RWPE1 (cell line): ENCODE measurements around the gene LIPC.

ENCODE experiments used
- CTCF ChIA-PET: fragments of 350-600 bp; sonication (Branson Sonifier 250); formaldehyde crosslinking; extraction: SDS; loops from one replicate; lab custom pipeline; 2021; lab: Yijun Ruan, JAX
- POLR2A ChIA-PET: fragments of 400-600 bp; formaldehyde crosslinking; extraction: SDS; loops from one replicate; lab custom pipeline; 2020; ENCODE audit warnings: antibody characterized with exemption; ENCODE audit not compliant: low non-redundant PET; lab: Yijun Ruan, JAX
- DNase-seq: peaks from one replicate; pipeline ENCODE4 v3.0.0; 2012; ENCODE audit warnings: low spot score
- H3K27ac ChIP-seq: fragments of 450-650 bp; 2 replicates; pipeline ENCODE4 v1.5.1; 2017
- CTCF ChIP-seq: fragments of 450-650 bp; conservative IDR thresholded peaks from 2 replicates; pipeline ENCODE4 v1.5.1; 2017; ENCODE audit warnings: low read depth, mild to moderate bottlenecking

Gene LIPC

GRCh38 chr15:58519516-58519915, 87.7 kb downstream of the LIPC start:
- CTCF ChIA-PET = interaction anchor here (0.5 kb wide), 1 partner anchor 23 kb away, joined by 3 read pairs; no protein-coding TSS in a partner anchor
- no peak for TF ChIP-seq CTCF
- H3K27ac ChIP-seq = no peak overlapping the region
- DNase-seq = no peak
- POLR2A ChIA-PET = no interaction called here

GRCh38 chr15:58520464-58520863, 88.7 kb downstream of the LIPC start:
- H3K27ac ChIP-seq = no peak overlapping the region
- ChIA-PET POLR2A (no interaction called here), CTCF (no interaction called here)
- TF ChIP-seq CTCF = no peak
- no peak for DNase-seq

- ChIA-PET CTCF (interaction anchor here (0.6 kb wide), 1 partner anchor 881 kb away, joined by 3 read pairs; no protein-coding TSS in a partner anchor), POLR2A (no interaction called here)
- H3K27ac ChIP-seq = no peak overlapping the region
These were observed 89.1 kb downstream of the LIPC start for GRCh38 chr15:58520936-58521292.

GRCh38 chr15:58521293-58521991, 89.7 kb downstream of the LIPC start:
- no peak for TF ChIP-seq CTCF
- DNase-seq = peak; percentile 90
- POLR2A ChIA-PET = no interaction called here
- CTCF ChIA-PET = interaction anchor here (0.6 kb wide), 2 partner anchors 23 to 882 kb away, joined by 3 read pairs; no protein-coding TSS in a partner anchor
- no peak overlapping the region for H3K27ac ChIP-seq

More at GRCh38 chr15:58520936-58521292, 89.1 kb downstream of the LIPC start:
- no peak for TF ChIP-seq CTCF
- no peak for DNase-seq

- DNase-seq = no peak
- H3K27ac ChIP-seq = no peak overlapping the region
- no peak for TF ChIP-seq CTCF
- ChIA-PET POLR2A (no interaction called here), CTCF (interaction anchor here (0.6 kb wide), 1 partner anchor 24 kb away, joined by 3 read pairs; no protein-coding TSS in a partner anchor)
These were observed 90.6 kb downstream of the LIPC start for GRCh38 chr15:58522391-58522790.

- CTCF ChIA-PET = no interaction called here
- POLR2A ChIA-PET = no interaction called here
- no peak for TF ChIP-seq CTCF
- DNase-seq = no peak
- no peak overlapping the region for H3K27ac ChIP-seq
These were observed 91.1 kb downstream of the LIPC start for GRCh38 chr15:58522865-58523264.
